ENCODE results near the gene CST3.

DNA sequence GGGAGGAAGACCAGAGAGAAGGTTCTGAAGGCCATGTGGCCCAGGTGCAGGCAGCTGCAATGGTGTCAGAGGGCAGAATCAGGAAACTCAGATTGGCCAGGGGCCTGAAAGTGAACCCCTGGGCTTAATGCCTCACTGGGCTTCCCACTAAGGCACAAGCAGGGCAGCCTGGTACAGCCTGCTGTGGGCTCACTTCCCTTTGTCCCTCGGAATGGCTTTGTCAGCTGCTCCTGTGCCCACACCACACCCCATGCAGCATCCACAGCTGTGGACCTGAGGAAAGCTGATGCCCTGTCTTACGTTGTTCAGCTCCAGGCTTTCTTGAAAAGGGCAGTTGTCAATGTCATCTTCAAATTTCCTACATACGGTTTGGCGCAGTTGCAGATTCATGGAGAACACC, 34.4 kb downstream of the CST3 start:
- TF ChIP-seq EP300 (IDR thresholded peaks at IDR 0.05) (no peak), POLR2AphosphoS5 (IDR thresholded peaks at IDR 0.05) (no peak)
- TF ChIP-seq, protein P1, sequence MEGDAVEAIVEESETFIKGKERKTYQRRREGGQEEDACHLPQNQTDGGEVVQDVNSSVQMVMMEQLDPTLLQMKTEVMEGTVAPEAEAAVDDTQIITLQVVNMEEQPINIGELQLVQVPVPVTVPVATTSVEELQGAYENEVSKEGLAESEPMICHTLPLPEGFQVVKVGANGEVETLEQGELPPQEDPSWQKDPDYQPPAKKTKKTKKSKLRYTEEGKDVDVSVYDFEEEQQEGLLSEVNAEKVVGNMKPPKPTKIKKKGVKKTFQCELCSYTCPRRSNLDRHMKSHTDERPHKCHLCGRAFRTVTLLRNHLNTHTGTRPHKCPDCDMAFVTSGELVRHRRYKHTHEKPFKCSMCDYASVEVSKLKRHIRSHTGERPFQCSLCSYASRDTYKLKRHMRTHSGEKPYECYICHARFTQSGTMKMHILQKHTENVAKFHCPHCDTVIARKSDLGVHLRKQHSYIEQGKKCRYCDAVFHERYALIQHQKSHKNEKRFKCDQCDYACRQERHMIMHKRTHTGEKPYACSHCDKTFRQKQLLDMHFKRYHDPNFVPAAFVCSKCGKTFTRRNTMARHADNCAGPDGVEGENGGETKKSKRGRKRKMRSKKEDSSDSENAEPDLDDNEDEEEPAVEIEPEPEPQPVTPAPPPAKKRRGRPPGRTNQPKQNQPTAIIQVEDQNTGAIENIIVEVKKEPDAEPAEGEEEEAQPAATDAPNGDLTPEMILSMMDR (IDR thresholded peaks at IDR 0.05) = no peak
